ENCODE results near the gene WNT6. TPM values are rescaled to one million over a fixed set of nuclear protein-coding genes. Genes with fewer than 3 reads are reported as not detected.

The WNT6 gene
- total RNA-seq, 1 donor from 2014 or later, result not detected

DNA sequence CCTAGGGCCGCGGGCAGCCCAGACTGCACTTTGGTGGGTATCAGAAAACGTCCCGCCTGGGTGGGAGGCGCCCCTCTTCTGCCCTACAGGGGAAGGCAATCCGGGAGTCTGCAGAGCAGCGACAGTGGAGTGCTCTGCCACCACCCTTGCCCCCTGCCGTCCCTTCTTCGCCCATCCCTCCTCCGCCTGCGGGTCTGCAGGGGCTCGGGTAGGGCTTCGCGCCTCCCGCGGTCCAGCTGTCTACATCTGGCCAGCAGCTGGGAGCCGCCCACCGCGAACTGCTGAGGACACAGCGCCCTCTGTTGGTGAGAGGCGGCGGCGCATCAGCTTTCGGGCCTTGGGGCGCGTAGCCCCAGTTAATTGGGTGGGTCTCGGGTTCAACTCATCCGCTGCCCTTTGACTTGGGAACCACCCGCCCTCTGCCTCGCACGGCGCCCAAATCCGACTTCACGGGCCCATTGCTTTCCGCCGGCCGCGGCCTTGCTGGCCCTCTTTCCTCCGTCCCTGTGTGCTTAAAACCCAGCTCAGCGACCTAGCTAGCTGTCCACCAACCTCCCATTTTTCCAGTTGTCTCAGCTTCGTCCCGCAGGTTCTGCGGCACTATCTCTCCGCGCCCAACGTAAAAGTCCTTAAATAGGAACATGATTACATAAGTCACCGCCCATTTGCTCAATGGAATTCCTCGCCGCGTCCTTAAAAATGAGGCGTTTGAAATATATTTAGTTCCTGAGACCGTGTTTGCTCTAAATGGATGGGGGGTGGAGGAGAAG, 38.7 kb downstream of the WNT6 start:
- DNase-seq (ENCODE audit: low spot score), result no peak
- peak overlapping the region; percentile 42 for H3K4me3 Mint-ChIP-seq (ENCODE audit: unreplicated experiment)
- TF ChIP-seq, protein P1, sequence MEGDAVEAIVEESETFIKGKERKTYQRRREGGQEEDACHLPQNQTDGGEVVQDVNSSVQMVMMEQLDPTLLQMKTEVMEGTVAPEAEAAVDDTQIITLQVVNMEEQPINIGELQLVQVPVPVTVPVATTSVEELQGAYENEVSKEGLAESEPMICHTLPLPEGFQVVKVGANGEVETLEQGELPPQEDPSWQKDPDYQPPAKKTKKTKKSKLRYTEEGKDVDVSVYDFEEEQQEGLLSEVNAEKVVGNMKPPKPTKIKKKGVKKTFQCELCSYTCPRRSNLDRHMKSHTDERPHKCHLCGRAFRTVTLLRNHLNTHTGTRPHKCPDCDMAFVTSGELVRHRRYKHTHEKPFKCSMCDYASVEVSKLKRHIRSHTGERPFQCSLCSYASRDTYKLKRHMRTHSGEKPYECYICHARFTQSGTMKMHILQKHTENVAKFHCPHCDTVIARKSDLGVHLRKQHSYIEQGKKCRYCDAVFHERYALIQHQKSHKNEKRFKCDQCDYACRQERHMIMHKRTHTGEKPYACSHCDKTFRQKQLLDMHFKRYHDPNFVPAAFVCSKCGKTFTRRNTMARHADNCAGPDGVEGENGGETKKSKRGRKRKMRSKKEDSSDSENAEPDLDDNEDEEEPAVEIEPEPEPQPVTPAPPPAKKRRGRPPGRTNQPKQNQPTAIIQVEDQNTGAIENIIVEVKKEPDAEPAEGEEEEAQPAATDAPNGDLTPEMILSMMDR (IDR thresholded peaks at IDR 0.05), result peak; percentile 99
- H3K9me3 Mint-ChIP-seq (ENCODE audit: low read depth), result peaks cover 6% of the 10 kb centered on the region
- peaks cover 4% of the 10 kb centered on the region for H3K36me3 Mint-ChIP-seq (ENCODE audit: low read depth)
- peaks cover 16% of the 10 kb centered on the region for H3K4me1 Mint-ChIP-seq (ENCODE audit: low read depth)
- H3K27me3 Mint-ChIP-seq (ENCODE audit: low read depth), result peaks cover 63% of the 10 kb centered on the region
- H3K27ac Mint-ChIP-seq (ENCODE audit: unreplicated experiment), result no peak overlapping the region

DNA sequence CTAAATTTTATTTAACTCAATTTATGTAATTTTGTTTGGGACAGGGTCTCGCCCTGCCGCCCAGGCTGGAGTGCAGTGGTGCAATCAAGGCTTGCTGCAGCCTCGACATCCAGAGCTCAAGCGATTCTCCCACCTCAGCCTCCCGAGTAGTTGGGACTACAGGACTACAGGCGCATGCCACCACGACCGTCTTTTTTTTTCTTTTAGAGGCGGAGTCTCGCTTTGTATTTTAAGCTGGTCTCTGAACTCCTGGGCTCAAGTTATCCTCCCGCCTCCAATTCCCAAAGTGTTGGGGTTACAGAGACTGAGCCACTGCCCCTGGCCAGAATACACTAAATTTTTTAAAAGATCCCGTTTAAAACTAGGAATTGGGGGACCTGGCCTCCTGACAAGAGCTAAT, 39.5 kb downstream of the WNT6 start:
- Mint-ChIP-seq H3K9me3 (ENCODE audit: low read depth) (peaks cover 6% of the 10 kb centered on the region), H3K27ac (ENCODE audit: unreplicated experiment) (no peak overlapping the region), H3K36me3 (ENCODE audit: low read depth) (peaks cover 4% of the 10 kb centered on the region), H3K4me3 (ENCODE audit: unreplicated experiment) (no peak overlapping the region), H3K27me3 (ENCODE audit: low read depth) (peaks cover 61% of the 10 kb centered on the region), H3K4me1 (ENCODE audit: low read depth) (peaks cover 16% of the 10 kb centered on the region)
- DNase-seq (ENCODE audit: low spot score), result no peak
- TF ChIP-seq, protein P1 (IDR thresholded peaks at IDR 0.05), result no peak

DNA sequence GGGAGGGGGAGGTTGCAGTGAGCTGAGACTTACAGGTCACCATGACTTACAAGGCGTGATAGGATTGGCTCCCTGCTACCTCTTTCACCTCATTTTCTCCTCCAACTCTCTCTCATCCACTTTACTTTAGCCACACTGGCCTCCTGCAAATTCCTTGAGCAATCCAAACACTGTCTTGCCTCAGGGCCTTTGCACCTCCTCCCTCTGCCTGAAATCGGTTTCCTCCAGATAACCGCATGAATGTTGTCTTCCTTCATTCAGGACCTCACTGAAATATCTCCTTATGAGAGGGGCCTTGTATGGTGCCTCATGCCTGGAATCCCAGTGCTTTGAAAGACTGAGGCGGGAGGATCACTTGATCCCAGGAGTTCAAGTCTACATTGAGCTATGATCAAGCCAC, 42.8 kb downstream of the WNT6 start:
- peaks cover 54% of the 10 kb centered on the region for H3K27me3 Mint-ChIP-seq (ENCODE audit: low read depth)
- TF ChIP-seq, protein P1 (IDR thresholded peaks at IDR 0.05), result no peak
- H3K27ac Mint-ChIP-seq (ENCODE audit: unreplicated experiment), result no peak overlapping the region
- H3K4me1 Mint-ChIP-seq (ENCODE audit: low read depth), result peaks cover 8% of the 10 kb centered on the region
- no peak for DNase-seq (ENCODE audit: low spot score)
- peaks cover 2% of the 10 kb centered on the region for H3K36me3 Mint-ChIP-seq (ENCODE audit: low read depth)
- peaks cover 6% of the 10 kb centered on the region for H3K9me3 Mint-ChIP-seq (ENCODE audit: low read depth)
- no peak overlapping the region for H3K4me3 Mint-ChIP-seq (ENCODE audit: unreplicated experiment)

DNA sequence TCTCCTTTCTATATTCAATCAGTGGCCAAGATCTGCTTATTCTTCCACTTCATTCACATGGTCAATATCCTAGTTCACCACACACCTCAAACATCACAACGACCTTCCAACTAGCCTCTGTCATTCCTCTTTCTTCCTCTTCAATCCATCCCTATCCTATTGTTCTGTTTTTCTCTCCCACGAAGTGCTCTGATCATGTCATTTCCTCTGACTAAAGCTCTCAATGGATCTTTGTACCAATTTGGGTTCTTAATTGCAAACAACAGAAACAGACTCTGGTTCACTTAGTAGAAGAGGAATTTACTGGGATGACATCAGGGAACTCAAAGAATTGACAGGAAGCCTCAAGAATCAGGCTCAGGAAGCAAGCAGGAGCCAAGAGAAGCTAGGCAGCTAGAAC, 44.6 kb downstream of the WNT6 start:
- no peak for DNase-seq (ENCODE audit: low spot score)
- Mint-ChIP-seq H3K27ac (ENCODE audit: unreplicated experiment) (no peak overlapping the region), H3K36me3 (ENCODE audit: low read depth) (peaks cover 2% of the 10 kb centered on the region), H3K4me1 (ENCODE audit: low read depth) (peaks cover 5% of the 10 kb centered on the region), H3K9me3 (ENCODE audit: low read depth) (peaks cover 6% of the 10 kb centered on the region), H3K27me3 (ENCODE audit: low read depth) (peaks cover 43% of the 10 kb centered on the region), H3K4me3 (ENCODE audit: unreplicated experiment) (no peak overlapping the region)
- TF ChIP-seq, protein P1 (IDR thresholded peaks at IDR 0.05), result no peak

- H3K9me3 Mint-ChIP-seq (ENCODE audit: low read depth), result no peaks in the 10 kb centered on the region
- peaks cover 16% of the 10 kb centered on the region for H3K27me3 Mint-ChIP-seq (ENCODE audit: low read depth)
Observed at GRCh38 chr2:218908721-218909619, 49.4 kb downstream of the WNT6 start.

More at GRCh38 chr2:218908721-218909619, 49.4 kb downstream of the WNT6 start:
- H3K36me3 Mint-ChIP-seq (ENCODE audit: low read depth), result no peaks in the 10 kb centered on the region
- peak; percentile 93 for DNase-seq (ENCODE audit: low spot score)
- peaks cover 14% of the 10 kb centered on the region for H3K4me1 Mint-ChIP-seq (ENCODE audit: low read depth)
- H3K4me3 Mint-ChIP-seq (ENCODE audit: unreplicated experiment), result peak overlapping the region; percentile 79
- TF ChIP-seq, protein P1 (IDR thresholded peaks at IDR 0.05), result peak; percentile 13
- peak overlapping the region; percentile 83 for H3K27ac Mint-ChIP-seq (ENCODE audit: unreplicated experiment)

Measured in chondrocyte (in vitro differentiated cells).